GM19455 (cell line): ENCODE data around the gene OSBPL3.

Experiments used
- ATAC-seq: cut with Tn5 transposase; IDR thresholded peaks from one replicate; pipeline ENCODE4 v1.9.1; 2021; ENCODE audit not compliant: unreplicated experiment

The OSBPL3 gene

DNA sequence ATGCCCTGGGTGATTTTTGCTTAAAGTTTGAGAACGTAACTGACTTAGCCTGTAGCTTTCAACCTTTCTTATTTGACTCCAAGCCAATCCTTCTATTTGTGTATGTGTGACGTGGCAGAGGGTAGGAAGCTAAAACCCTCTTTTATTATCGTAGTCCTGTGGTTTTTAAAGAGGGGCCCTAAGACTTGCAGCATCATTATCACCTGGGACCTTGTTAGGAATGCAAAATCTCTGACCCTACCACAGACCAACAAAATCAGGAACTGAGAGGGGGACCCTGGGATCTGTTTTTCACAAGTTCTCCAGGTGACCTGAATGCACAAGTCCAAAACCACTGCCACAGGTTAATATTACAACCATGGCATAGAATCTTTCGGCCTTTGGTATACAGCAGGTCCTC lies 80.1 kb downstream of the OSBPL3 start:
- no peak for ATAC-seq

- no peak for ATAC-seq
Observed at GRCh38 chr7:24899161-24899560, 80.8 kb downstream of the OSBPL3 start.

- ATAC-seq = peak; percentile 47
Observed at GRCh38 chr7:24898691-24899090, 81.3 kb downstream of the OSBPL3 start.

DNA sequence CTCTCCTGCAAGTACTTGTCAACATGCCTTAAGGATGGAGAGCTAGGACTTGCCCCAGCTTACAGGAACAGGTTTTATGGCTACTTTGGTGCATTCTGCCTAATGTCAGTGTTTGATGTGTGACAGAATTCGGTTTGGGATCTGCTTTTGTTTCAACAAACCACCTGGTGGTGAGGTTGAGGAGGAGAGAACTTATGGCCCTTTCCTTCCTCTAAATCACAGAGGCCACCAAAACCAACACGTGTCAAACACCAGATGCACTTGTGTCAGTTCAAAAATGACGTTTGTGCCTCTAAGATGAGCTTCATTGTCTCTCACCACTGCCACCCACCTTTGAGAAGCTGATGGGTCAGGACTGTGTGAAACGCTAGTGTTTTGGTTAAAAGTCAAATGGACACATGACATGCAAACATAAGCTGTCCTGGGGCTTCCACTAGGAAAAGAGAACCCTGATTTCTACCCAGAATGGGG lies 83.9 kb downstream of the OSBPL3 start:
- peak; percentile 72 for ATAC-seq

GRCh38 chr7:24894429-24895221 lies 85.4 kb downstream of the OSBPL3 start:
- ATAC-seq = no peak

DNA sequence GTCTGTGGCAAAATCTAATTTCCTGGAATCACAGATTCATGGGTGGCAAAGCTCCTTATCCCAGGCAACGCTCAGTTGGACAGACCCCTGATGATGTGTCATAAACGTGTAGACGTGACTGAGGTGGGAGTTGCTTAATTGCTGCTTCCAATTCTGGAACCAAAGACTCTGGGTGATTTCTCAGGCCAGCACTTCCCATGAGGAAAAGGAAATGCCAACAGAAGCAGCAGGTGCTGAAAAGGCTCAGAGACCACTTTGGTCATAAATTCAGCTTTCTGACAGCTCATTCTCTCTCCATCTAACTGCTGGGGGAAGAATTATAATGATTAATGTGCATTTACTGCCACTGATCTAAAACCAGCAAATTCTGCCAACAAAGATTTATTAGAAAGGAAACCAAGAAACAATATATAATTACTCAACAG lies 88.7 kb downstream of the OSBPL3 start:
- ATAC-seq = no peak

DNA sequence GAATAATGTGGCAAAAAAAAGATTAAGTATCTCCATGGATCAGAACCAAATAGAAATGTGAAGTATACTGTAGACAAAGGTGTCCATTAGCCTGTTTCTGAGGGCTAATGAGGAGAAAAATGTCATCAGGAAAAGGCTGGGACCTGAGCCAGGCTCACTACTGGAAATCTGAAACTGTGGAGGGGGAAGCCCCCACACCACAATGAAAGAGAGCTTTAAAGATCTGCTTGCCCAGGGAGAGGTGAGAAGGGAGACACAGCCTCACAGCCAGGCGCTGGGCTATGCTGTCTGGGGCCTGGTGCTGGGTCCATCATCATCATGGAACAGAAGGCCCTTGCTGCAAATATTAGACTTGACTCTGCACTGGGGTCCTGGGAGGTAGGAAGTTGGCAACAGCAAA lies 90.4 kb downstream of the OSBPL3 start:
- no peak for ATAC-seq

- ATAC-seq = no peak
Observed at GRCh38 chr7:24888653-24889052, 91.3 kb downstream of the OSBPL3 start.

DNA sequence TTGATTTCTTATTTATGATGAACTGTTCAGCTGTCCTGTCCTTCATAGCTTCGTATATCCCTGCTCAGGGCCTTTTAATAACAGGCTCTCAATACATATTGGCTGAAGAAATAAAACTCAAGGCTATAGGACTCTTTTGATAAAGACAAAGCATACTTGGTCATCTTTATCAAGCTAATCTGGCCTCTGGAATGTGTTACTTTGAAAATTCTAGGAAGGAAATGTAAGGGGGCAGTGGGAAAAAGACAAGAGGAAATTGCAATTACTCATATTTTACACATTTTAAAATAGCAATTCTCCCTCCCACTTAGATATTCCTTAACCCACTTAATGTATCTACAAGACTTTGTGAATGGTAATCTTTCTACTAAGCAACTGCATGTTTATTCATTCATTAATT lies 94.3 kb downstream of the OSBPL3 start:
- ATAC-seq = no peak

GRCh38 chr7:24885305-24885704 lies 94.7 kb downstream of the OSBPL3 start:
- no peak for ATAC-seq

DNA sequence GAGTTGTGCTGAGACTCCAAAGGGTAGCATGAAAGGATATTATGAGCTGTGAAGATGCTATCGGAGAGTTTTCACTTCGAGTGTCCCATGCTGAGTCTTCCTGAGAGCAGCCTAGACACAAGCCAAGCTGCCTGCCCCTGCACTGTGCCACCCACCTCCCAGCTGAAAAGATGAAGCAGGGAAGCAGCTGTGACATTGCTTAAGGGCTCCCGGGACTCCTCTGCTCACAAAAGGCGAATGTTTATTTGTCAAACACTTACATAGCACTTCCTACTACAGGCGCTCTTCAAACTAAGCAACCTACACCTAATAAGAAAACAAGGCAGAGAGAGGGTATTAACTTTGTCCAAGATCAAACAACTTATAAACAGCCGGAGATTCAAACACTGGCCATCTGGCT lies 95.6 kb downstream of the OSBPL3 start:
- ATAC-seq = no peak

GRCh38 chr7:24883622-24884013 lies 96.4 kb downstream of the OSBPL3 start:
- no peak for ATAC-seq

- ATAC-seq = no peak
Observed at GRCh38 chr7:24882989-24883621, 96.9 kb downstream of the OSBPL3 start.

DNA sequence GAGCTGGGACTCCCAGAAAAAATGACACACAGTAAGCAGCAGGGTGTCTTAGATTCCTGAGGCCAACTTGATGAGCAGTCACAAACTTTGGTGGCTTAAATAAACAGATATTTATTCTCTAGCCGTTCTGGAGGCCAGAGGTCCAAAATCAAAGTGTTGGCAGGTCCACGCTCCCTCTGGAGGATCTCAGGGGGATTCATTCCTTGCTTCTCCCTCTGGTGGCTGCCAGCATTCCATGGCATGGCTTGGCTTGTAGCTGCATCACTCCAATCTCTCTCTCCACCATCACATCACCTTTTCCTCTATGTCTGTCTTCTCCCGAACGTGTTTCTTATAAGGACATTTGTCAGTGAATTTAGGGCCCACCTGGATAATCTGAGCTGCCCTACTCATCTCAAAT lies 98.4 kb downstream of the OSBPL3 start:
- ATAC-seq = no peak

- ATAC-seq = no peak
Observed at GRCh38 chr7:24880886-24881285, 99.1 kb downstream of the OSBPL3 start.

DNA sequence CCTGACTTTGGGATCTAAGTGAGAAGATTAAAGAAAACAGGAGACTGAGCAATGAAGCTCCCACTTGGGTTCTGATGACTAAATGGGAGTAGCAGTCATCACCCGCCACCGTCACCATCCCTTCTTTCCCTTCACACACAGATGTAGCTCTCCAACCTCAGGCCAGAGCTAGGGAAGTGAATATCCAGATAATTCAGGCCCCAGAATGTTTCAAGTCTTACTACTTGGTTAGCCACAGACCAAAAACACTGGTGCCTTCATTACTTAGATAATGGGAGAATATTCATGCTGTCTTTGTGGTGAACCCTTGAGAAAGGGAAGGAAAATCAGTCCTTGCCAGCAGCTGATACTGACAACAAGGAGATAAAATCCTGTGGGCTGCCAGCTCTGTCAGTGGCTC lies 100.7 kb downstream of the OSBPL3 start:
- ATAC-seq = no peak

DNA sequence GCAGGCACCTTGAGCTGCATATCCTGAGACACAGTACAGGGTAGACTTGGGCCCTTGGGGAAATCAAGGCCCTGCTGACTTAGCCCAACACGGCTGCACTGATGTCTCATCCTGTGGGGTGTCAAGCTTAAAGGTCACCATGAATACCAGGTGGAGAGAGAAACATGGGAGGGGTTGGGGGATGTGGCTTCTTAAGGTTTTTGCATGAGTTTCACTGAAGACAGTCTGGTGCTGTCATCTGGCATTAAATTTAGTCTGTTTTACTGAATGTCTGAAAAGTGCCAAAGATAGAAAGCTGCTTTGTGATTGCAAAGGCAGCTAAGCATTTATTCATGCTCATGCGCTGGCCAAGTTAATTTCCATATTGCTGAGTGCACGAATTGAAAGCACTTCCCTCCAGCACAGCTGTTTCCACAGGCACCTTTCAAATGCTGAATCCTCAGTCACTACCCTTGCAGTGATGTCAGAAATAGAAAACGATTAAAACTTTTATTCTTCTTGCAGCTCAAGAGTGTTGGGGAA lies 102.1 kb downstream of the OSBPL3 start:
- peak; percentile 96 for ATAC-seq

DNA sequence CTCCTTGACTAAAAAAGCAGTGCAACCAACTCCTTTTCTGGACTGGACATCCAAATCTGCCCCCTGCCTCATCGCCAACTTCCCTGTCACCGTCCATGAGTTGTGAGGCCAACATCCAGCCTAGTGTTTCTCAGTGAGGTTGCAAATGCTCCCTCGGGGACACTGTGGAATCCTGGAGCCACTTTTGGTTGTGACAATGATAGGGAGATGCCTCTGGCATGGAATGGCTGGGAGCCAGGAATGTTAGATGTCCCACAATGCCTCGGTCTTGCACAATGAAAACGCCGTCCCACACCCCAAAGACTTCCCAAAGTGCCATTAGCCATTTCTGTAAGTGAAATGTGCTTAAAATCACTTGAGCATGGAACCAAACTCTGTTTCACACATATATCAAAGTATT lies 105.2 kb downstream of the OSBPL3 start:
- no peak for ATAC-seq

GRCh38 chr7:24873944-24874343 lies 106.0 kb downstream of the OSBPL3 start:
- ATAC-seq = no peak

DNA sequence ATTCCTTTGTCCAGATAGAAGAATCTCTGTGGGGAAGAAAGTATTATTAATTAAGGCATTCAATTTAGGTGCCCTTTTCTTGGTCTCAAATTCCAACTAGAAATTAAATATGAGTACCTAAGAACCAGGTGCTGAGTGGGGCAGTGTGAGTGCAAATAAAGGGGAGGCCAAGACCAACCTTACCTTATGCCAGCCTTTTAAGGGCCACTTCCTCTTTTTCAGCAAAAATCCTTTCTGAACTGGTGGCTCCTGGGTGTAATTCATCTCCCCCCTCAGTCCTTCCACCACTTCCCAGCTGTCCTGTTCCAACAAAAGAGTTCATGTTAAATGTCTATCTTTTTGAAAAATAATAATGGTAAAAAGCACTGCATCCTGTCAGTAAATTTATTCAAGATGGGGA lies 108.2 kb downstream of the OSBPL3 start:
- no peak for ATAC-seq

- no peak for ATAC-seq
Observed at GRCh38 chr7:24870766-24871165, 109.2 kb downstream of the OSBPL3 start.

DNA sequence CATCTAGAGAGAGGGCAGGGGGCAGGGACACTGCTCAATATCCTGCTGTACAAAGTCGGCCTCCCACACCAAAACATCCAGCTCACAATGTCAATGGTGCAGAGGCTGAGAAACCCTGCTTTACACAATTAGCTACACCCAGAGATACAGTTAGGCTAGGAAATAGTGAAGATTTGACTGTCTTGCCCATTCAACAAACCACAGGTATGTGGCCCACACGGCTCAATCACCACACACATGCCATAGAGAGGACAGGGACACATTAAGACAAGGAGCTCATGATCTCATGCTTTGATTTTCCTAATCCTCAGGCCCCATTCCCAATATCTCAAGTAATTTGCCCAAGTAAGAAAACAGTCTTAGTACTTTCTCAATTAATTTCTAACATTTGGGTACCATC lies 110.4 kb downstream of the OSBPL3 start:
- ATAC-seq = no peak
